Trophoblast cell (in vitro differentiated cells and primary cell): ENCODE data around the gene ASCC1. TPM values are rescaled to one million over a fixed set of nuclear protein-coding genes. Genes with fewer than 3 reads are reported as not detected.

Source experiments
- DNase-seq, 2 donors: peaks; one replicate each; pipeline ENCODE4 v3.0.0-alpha.2; 2016
- H2AFZ ChIP-seq: 2 replicates; pipeline ENCODE4 v1.6.1; 2013; ENCODE audit warnings: low read length, moderate library complexity, mild to moderate bottlenecking; ENCODE audit not compliant: insufficient read depth, poor library complexity
- H2AK5ac ChIP-seq: 2 replicates; pipeline ENCODE4 v1.6.1; 2013; ENCODE audit warnings: mild to moderate bottlenecking, low read length
- H2BK120ac ChIP-seq: 2 replicates; pipeline ENCODE4 v1.6.1; 2013; ENCODE audit warnings: low read length, mild to moderate bottlenecking, moderate library complexity; ENCODE audit not compliant: insufficient read depth, poor library complexity
- H2BK12ac ChIP-seq: 2 replicates; pipeline ENCODE4 v1.6.1; 2013; ENCODE audit warnings: mild to moderate bottlenecking, low read length, moderate library complexity
- H2BK5ac ChIP-seq: 2 replicates; pipeline ENCODE4 v1.6.1; 2013; ENCODE audit warnings: low read length, low read depth, moderate library complexity, mild to moderate bottlenecking; ENCODE audit not compliant: poor library complexity
- H3K14ac ChIP-seq: 2 replicates; pipeline ENCODE4 v1.6.1; 2013; ENCODE audit warnings: mild to moderate bottlenecking, low read length
- H3K18ac ChIP-seq: 2 replicates; pipeline ENCODE4 v1.6.1; 2013; ENCODE audit warnings: mild to moderate bottlenecking, low read length
- H3K23ac ChIP-seq: 2 replicates; pipeline ENCODE4 v1.6.1; 2013; ENCODE audit warnings: low read length
- H3K27ac ChIP-seq: 2 replicates; pipeline ENCODE4 v1.5.1; 2013; ENCODE audit warnings: low read depth, mild to moderate bottlenecking, inconsistent platforms, low read length, moderate library complexity
- H3K27me3 ChIP-seq: 2 replicates; pipeline ENCODE4 v1.6.1; 2013; ENCODE audit warnings: inconsistent platforms, mild to moderate bottlenecking, low read length, moderate library complexity; ENCODE audit not compliant: insufficient read depth
- H3K36me3 ChIP-seq, 2 experiments: 1 replicate in 1 of 2; 2 replicates in 1 of 2; pipeline ENCODE4 v1.6.1; 2013; ENCODE audit warnings: low read length in 2 of 2, mild to moderate bottlenecking in 2 of 2, moderate library complexity in 1 of 2; ENCODE audit not compliant: insufficient read depth in 2 of 2, control insufficient read depth in 1 of 2
- H3K4ac ChIP-seq: 2 replicates; pipeline ENCODE4 v1.6.1; 2013; ENCODE audit warnings: low read depth, mild to moderate bottlenecking, low read length, moderate library complexity
- H3K4me1 ChIP-seq, 2 experiments: 1 replicate in 1 of 2; 2 replicates in 1 of 2; pipeline ENCODE4 v1.6.1; 2013; ENCODE audit warnings: low read length in 2 of 2, mild to moderate bottlenecking in 2 of 2, moderate library complexity in 1 of 2; ENCODE audit not compliant: insufficient read depth in 2 of 2, control insufficient read depth in 1 of 2
- H3K4me2 ChIP-seq: 2 replicates; pipeline ENCODE4 v1.6.1; 2013; ENCODE audit warnings: inconsistent platforms, mild to moderate bottlenecking, low read length, moderate library complexity
- H3K4me3 ChIP-seq: 2 replicates; pipeline ENCODE4 v1.5.1; 2013; ENCODE audit warnings: mild to moderate bottlenecking, low read depth, low read length, inconsistent platforms
- H3K79me1 ChIP-seq: one replicate; pipeline ENCODE4 v1.6.1; 2013; ENCODE audit warnings: low read length
- H3K79me2 ChIP-seq: 2 replicates; pipeline ENCODE4 v1.6.1; 2013; ENCODE audit warnings: low read length, mild to moderate bottlenecking; ENCODE audit not compliant: control insufficient read depth, insufficient read depth, poor library complexity
- H3K9ac ChIP-seq: 2 replicates; pipeline ENCODE4 v1.6.1; 2013; ENCODE audit warnings: mild to moderate bottlenecking, low read length
- H3K9me3 ChIP-seq: 2 replicates; pipeline ENCODE4 v1.6.1; 2013; ENCODE audit warnings: low read depth, mild to moderate bottlenecking, control low read depth, inconsistent platforms, low read length; ENCODE audit not compliant: insufficient read depth
- H4K12ac ChIP-seq: 2 replicates; pipeline ENCODE4 v1.6.1; 2013; ENCODE audit warnings: low read depth, mild to moderate bottlenecking, low read length, moderate library complexity
- H4K8ac ChIP-seq: 2 replicates; pipeline ENCODE4 v1.6.1; 2013; ENCODE audit warnings: low read depth, mild to moderate bottlenecking, low read length, moderate library complexity
- H4K91ac ChIP-seq: one replicate; pipeline ENCODE4 v1.6.1; 2013; ENCODE audit warnings: low read depth, mild to moderate bottlenecking, low read length, moderate library complexity
- WGBS: extraction: QIAGEN DNeasy Blood & Tissue Kit; methylation state at CpG from one replicate; pipeline ENCODE4 v1.1.7; 2013; ENCODE audit warnings: missing lambda C conversion rate; ENCODE audit not compliant: insufficient read length, insufficient coverage; ENCODE audit errors: extremely low coverage; 5-methylcytosine and 5-hydroxymethylcytosine counted together
- polyA plus RNA-seq: library from polyadenylated mRNA; stranded (reverse); fragments of 200-250 nt; gene quantifications from 2 replicates; pipeline ENCODE4 v1.2.3, GENCODE V29; 2013

The ASCC1 gene, protein sequence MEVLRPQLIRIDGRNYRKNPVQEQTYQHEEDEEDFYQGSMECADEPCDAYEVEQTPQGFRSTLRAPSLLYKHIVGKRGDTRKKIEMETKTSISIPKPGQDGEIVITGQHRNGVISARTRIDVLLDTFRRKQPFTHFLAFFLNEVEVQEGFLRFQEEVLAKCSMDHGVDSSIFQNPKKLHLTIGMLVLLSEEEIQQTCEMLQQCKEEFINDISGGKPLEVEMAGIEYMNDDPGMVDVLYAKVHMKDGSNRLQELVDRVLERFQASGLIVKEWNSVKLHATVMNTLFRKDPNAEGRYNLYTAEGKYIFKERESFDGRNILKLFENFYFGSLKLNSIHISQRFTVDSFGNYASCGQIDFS
- 33.6 and 35.4 TPM in 2 replicates for polyA plus RNA-seq

DNA sequence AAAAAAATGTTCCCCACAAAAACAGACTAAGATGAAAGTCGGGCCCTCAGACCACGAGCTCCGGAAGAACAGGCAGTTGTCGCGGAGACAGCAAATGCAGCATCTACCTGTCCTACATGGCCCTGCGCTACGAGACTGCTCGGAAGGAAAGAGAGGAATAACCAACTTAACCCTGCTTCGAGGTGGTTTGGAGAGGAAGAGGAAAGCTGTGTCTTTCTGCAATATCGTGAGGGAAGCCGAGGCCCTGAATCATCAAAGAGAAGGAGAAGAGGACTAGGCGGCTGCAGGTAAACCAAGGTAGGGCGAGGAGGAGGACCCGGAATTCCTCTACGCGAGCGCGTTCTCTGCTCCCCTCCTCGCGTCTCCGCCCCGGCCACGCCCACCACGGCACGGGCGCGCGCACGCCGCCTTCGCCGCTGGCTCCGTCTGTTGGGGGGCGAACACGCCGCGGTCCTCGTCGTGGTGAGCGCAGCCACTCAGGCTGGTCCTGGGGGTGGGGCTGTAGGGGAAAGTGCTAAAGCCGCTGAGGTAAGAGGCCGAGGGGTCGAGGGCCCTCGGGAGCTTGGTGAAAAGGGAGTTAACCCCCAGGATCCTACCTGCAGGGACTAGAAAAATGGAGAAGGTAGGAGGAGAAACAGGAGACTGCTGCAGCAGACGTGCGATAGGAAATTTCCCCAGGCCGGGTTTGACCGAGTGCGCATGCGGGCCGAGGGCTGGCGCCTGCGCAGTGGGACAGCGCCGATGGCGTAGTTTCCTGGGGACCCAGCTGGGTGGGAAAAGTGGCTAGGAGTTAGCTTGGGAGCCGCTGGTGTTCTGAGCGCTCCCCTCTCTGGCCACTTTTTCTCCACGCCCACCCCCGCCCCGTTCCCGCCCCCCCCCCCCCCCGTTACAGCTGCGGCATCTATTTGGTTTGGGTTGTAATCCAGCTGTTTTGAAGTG, at the start of gene ASCC1, which contains the start of gene ANAPC16:
ASCC1 (minus strand) TSS at position 666 of the 939 bp plus-strand sequence. CDS start 2,978 bp downstream, outside the sequence.
ANAPC16 (plus strand) TSS at position 402 of the 939 bp plus-strand sequence. CDS start 7,903 bp downstream, outside the sequence.
- H2BK5ac ChIP-seq, result peak within 1 kb of the TSS; percentile 89
- peaks cover 5 to 7% of the 10 kb centered on the region in 2 experiments for H3K4me1 ChIP-seq
- no CpG with 5 or more reads among the region's 64 CpGs for WGBS
- peak within 1 kb of the TSS; percentile 84 for H3K4ac ChIP-seq
- H3K79me2 ChIP-seq, result peaks cover 6% of the 10 kb centered on the region
- H2AFZ ChIP-seq, result peak within 1 kb of the TSS; percentile 71
- H3K14ac ChIP-seq, result peak within 1 kb of the TSS; percentile 88
- H3K4me3 ChIP-seq, result peak within 1 kb of the TSS; percentile 79
- no peaks in the 10 kb centered on the region for H3K9me3 ChIP-seq
- H3K18ac ChIP-seq, result peak within 1 kb of the TSS; percentile 74
- peak within 1 kb of the TSS; percentile 75 for H2BK120ac ChIP-seq
- H3K27me3 ChIP-seq, result no peaks in the 10 kb centered on the region
- DNase-seq, result peak; percentile 92 to 98
- peak within 1 kb of the TSS; percentile 95 for H4K8ac ChIP-seq
- H2AK5ac ChIP-seq, result peak within 1 kb of the TSS; percentile 76
- no peak within 1 kb of the TSS for H3K23ac ChIP-seq
- peaks cover 5% of the 10 kb centered on the region in 2 experiments for H3K36me3 ChIP-seq
- H4K91ac ChIP-seq, result peak within 1 kb of the TSS; percentile 87
- peak within 1 kb of the TSS; percentile 94 for H3K9ac ChIP-seq
- H3K4me2 ChIP-seq, result peak within 1 kb of the TSS; percentile 68
- H3K27ac ChIP-seq, result peak within 1 kb of the TSS; percentile 97
- H3K79me1 ChIP-seq, result peaks cover 11% of the 10 kb centered on the region
- H4K12ac ChIP-seq, result peak within 1 kb of the TSS; percentile 96
- peak within 1 kb of the TSS; percentile 78 for H2BK12ac ChIP-seq

DNA sequence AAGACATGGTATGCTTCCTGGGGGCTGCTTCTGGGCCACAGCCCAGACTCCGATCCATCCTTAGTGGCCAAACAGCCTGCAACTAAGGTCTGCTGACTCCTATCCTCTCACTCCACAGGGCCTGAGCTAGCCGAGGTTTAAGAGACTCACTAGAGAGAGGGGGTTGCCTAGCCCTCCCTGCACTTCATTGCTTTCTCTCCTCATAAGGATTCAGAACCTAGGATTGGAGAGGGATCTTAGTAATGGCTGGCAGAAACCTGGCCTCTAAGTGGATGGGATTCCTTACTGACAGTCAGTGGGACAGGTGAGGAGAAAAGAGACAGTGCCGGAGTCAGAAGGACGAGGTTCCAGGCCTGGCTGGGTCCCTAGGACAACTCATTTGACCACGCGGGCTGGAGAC, 49.4 kb upstream of the ASCC1 start:
- H3K18ac ChIP-seq, result peak overlapping the region; percentile 12
- peak overlapping the region; percentile 62 for H2AFZ ChIP-seq
- H3K79me1 ChIP-seq, result peaks cover 18% of the 10 kb centered on the region
- H2BK120ac ChIP-seq, result peak overlapping the region; percentile 50
- H3K36me3 ChIP-seq, result no peaks in the 10 kb centered on the region
- no peak overlapping the region for H3K4me2 ChIP-seq
- no CpG with 5 or more reads among the region's 6 CpGs for WGBS
- peak overlapping the region; percentile 68 for H4K8ac ChIP-seq
- peak overlapping the region; percentile 9 for H3K14ac ChIP-seq
- no peak for DNase-seq
- H3K79me2 ChIP-seq, result peaks cover 3% of the 10 kb centered on the region
- H3K23ac ChIP-seq, result no peak overlapping the region
- H3K27ac ChIP-seq, result peak overlapping the region; percentile 68
- H4K91ac ChIP-seq, result peak overlapping the region; percentile 79
- H2BK12ac ChIP-seq, result peak overlapping the region; percentile 98
- peak overlapping the region; percentile 67 for H2AK5ac ChIP-seq
- H3K4ac ChIP-seq, result peak overlapping the region; percentile 14
- H2BK5ac ChIP-seq, result peak overlapping the region; percentile 32
- peaks cover 22 to 26% of the 10 kb centered on the region in 2 experiments for H3K4me1 ChIP-seq
- H3K9ac ChIP-seq, result peak overlapping the region; percentile 20
- H4K12ac ChIP-seq, result no peak overlapping the region
- H3K27me3 ChIP-seq, result no peaks in the 10 kb centered on the region
- peaks cover 3% of the 10 kb centered on the region for H3K9me3 ChIP-seq
- H3K4me3 ChIP-seq, result no peak overlapping the region

DNA sequence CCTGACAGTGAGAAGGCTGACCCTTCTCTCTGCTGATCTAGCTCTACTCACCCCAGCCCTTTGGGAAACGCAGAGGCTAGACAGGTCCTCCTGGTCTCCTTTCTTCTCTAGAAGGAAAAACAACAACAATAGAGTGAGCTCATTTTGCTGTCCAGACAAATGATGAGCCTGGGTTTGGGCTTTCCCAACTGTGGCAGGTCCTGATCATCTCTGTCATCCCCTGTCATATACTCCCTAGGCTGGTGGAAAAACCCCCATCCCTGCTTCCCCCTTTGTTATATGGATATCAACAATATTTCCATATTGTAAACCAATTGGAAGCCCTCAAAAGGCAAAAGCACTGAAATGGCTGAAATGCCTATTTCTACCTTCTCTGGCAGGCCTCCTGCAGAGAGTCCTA, 48.5 kb upstream of the ASCC1 start:
- Histone ChIP-seq H3K9ac (no peak overlapping the region), H4K12ac (no peak overlapping the region)

DNA sequence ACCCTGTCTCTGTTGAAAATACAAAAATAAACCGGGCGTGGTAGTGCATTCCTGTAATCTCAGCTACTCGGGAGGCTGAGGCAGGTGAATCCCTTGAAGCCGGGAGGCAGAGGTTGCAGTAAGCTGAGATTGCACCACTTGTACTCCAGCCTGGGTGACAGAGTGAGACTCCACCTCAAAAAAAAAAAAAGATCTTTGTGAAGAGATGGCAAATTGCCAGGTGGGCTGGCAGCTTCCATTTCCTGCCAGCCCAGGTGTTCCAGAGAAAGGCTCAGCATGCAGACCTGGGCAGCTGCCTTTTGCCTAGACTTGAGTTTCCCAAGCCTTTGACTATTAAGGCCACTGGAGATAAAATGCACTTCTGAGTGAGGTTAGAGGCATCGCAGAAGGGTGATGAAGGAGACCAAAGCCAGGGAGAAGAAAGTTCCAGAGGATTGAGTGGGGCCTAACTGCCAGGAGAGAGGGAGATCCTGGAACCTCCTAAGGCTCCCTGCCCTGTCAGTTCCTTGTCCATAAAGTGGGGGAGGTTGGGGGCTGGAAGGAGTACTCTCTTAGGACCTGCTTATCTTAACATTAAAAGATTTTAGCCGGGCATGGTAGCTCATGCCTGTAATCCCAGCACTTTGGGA, 47.7 kb upstream of the ASCC1 start:
- no CpG with 5 or more reads among the region's 6 CpGs for WGBS
- H2AK5ac ChIP-seq, result peak overlapping the region; percentile 47
- H3K4me3 ChIP-seq, result no peak overlapping the region
- peak overlapping the region; percentile 37 for H3K14ac ChIP-seq
- peaks cover 28% of the 10 kb centered on the region for H3K79me1 ChIP-seq
- H2BK120ac ChIP-seq, result peak overlapping the region; percentile 48
- no peak overlapping the region for H2AFZ ChIP-seq
- no peak for DNase-seq
- peak overlapping the region; percentile 24 for H3K4ac ChIP-seq
- H3K23ac ChIP-seq, result no peak overlapping the region
- H3K18ac ChIP-seq, result no peak overlapping the region
- peak overlapping the region; percentile 66 for H4K8ac ChIP-seq
- peaks cover 3% of the 10 kb centered on the region for H3K9me3 ChIP-seq
- H3K4me1 ChIP-seq, result peaks cover 33 to 36% of the 10 kb centered on the region in 2 experiments
- H2BK5ac ChIP-seq, result no peak overlapping the region
- no peak overlapping the region for H3K4me2 ChIP-seq
- H3K27me3 ChIP-seq, result no peaks in the 10 kb centered on the region
- peaks cover 5% of the 10 kb centered on the region for H3K79me2 ChIP-seq
- peak overlapping the region; percentile 67 for H2BK12ac ChIP-seq
- H4K12ac ChIP-seq, result no peak overlapping the region
- H3K27ac ChIP-seq, result no peak overlapping the region
- peak overlapping the region; percentile 85 for H4K91ac ChIP-seq
- no peaks in the 10 kb centered on the region for H3K36me3 ChIP-seq
- H3K9ac ChIP-seq, result no peak overlapping the region

More for the DNA sequence above, 48.5 kb upstream of the ASCC1 start:
- peaks cover 26% of the 10 kb centered on the region for H3K79me1 ChIP-seq
- peaks cover 3% of the 10 kb centered on the region for H3K9me3 ChIP-seq
- H2BK120ac ChIP-seq, result peak overlapping the region; percentile 49
- H3K14ac ChIP-seq, result peak overlapping the region; percentile 14
- peaks cover 3% of the 10 kb centered on the region for H3K79me2 ChIP-seq
- H4K8ac ChIP-seq, result no peak overlapping the region
- H3K27ac ChIP-seq, result peak overlapping the region; percentile 5
- no CpG with 5 or more reads among the region's 1 CpG for WGBS
- H2AFZ ChIP-seq, result no peak overlapping the region
- peaks cover 30 to 36% of the 10 kb centered on the region in 2 experiments for H3K4me1 ChIP-seq
- H2AK5ac ChIP-seq, result no peak overlapping the region
- H3K4me3 ChIP-seq, result no peak overlapping the region
- no peak overlapping the region for H3K4me2 ChIP-seq
- no peaks in the 10 kb centered on the region for H3K27me3 ChIP-seq
- no peak overlapping the region for H3K23ac ChIP-seq
- peak overlapping the region; percentile 67 for H2BK12ac ChIP-seq
- DNase-seq, result no peak
- no peak overlapping the region for H3K4ac ChIP-seq
- no peaks in the 10 kb centered on the region for H3K36me3 ChIP-seq
- H2BK5ac ChIP-seq, result no peak overlapping the region
- peak overlapping the region; percentile 50 for H4K91ac ChIP-seq
- no peak overlapping the region for H3K18ac ChIP-seq
